Right lobe of liver (tissue), 4 donors: Measurements from ENCODE around the gene NELFB.

ENCODE experiments used
- CTCF ChIP-seq, 4 donors: fragments of 200-600 bp in 3 of 4; fragments of 450-650 bp in 1 of 4; IDR thresholded peaks; one replicate each; pipeline versions ENCODE4 v1.5.1 to v1.8.0; 2016 to 2022; ENCODE audit warnings: antibody characterized with exemption in 4 of 4, mild to moderate bottlenecking in 2 of 4
- POLR2A ChIP-seq: fragments of 450-650 bp; IDR thresholded peaks from one replicate; pipeline ENCODE4 v1.6.1; 2017; ENCODE audit warnings: antibody characterized with exemption, mild to moderate bottlenecking
- donor health status: DM: no; HTN: no; CAD: no.
- donor health status: DM: no; HTN: no; CAD: no.
- donor health status: DM: no; HTN: yes; CAD: no.

- TF ChIP-seq CTCF (IDR thresholded peaks at IDR 0.05) (no peak), POLR2A (no peak)
Observed at GRCh38 chr9:137242269-137243203, 12.6 kb upstream of the NELFB start.
